Astrocyte (in vitro differentiated cells and primary cell): ENCODE data around the gene MYO15A. TPM values are rescaled to one million over a fixed set of nuclear protein-coding genes. Genes with fewer than 3 reads are reported as not detected.

Experiments
- DNase-seq: peaks from one replicate; pipeline ENCODE4 v3.0.0-alpha.2; 2010; ENCODE audit warnings: low read depth
- FAIRE-seq: peaks from 2 replicates; lab custom pipeline; 2011; peaks lifted over from hg19 to GRCh38; lab: Jason Lieb, UNC
- H2AFZ ChIP-seq: 2 replicates; pipeline ENCODE4 v1.6.0; 2012; ENCODE audit warnings: low read depth, low read length, inconsistent platforms
- H3K27ac ChIP-seq: 2 replicates; pipeline ENCODE4 v1.5.1; 2011; ENCODE audit warnings: low read depth, low read length, inconsistent platforms
- H3K27me3 ChIP-seq: 2 replicates; pipeline ENCODE4 v1.6.0; 2011; ENCODE audit warnings: low read length, inconsistent platforms; ENCODE audit not compliant: insufficient read depth
- H3K36me3 ChIP-seq: 2 replicates; pipeline ENCODE4 v1.5.1; 2011; ENCODE audit warnings: low read length, inconsistent platforms; ENCODE audit not compliant: insufficient read depth
- H3K4me1 ChIP-seq: 2 replicates; pipeline ENCODE4 v1.5.1; 2011; ENCODE audit warnings: low read length, inconsistent platforms; ENCODE audit not compliant: insufficient read depth
- H3K4me2 ChIP-seq: 2 replicates; pipeline ENCODE4 v1.6.0; 2012; ENCODE audit warnings: low read length, inconsistent platforms
- H3K4me3 ChIP-seq: 2 replicates; pipeline ENCODE4 v1.5.1; 2011; ENCODE audit warnings: low read depth, mild to moderate bottlenecking, low read length, inconsistent platforms; ENCODE audit not compliant: insufficient read depth
- H3K79me2 ChIP-seq: 2 replicates; pipeline ENCODE4 v1.6.0; 2012; ENCODE audit warnings: mild to moderate bottlenecking, low read length, inconsistent platforms; ENCODE audit not compliant: insufficient read depth
- H3K9ac ChIP-seq: 2 replicates; pipeline ENCODE4 v1.6.0; 2012; ENCODE audit warnings: mild to moderate bottlenecking, low read length, inconsistent platforms
- H3K9me3 ChIP-seq: 2 replicates; pipeline ENCODE4 v1.5.1; 2012; ENCODE audit warnings: low read depth, mild to moderate bottlenecking, low read length, inconsistent platforms; ENCODE audit not compliant: insufficient read depth
- H4K20me1 ChIP-seq: 2 replicates; pipeline ENCODE4 v1.6.0; 2012; ENCODE audit warnings: low read length, inconsistent platforms; ENCODE audit not compliant: insufficient read depth
- H3K27ac Mint-ChIP-seq: one replicate; pipeline ENCODE4 v1.8.0; 2021; ENCODE audit warnings: mild to moderate bottlenecking, mixed read lengths; ENCODE audit not compliant: unreplicated experiment
- H3K27me3 Mint-ChIP-seq: one replicate; pipeline ENCODE4 v1.8.0; 2021; ENCODE audit warnings: low read depth, mixed read lengths; ENCODE audit not compliant: unreplicated experiment
- H3K36me3 Mint-ChIP-seq: one replicate; pipeline ENCODE4 v1.8.0; 2021; ENCODE audit warnings: low read depth, mixed read lengths; ENCODE audit not compliant: unreplicated experiment
- H3K4me1 Mint-ChIP-seq: one replicate; pipeline ENCODE4 v1.8.0; 2021; ENCODE audit warnings: low read depth, mixed read lengths; ENCODE audit not compliant: unreplicated experiment
- H3K4me3 Mint-ChIP-seq: one replicate; pipeline ENCODE4 v1.8.0; 2021; ENCODE audit warnings: mild to moderate bottlenecking, moderate library complexity, mixed read lengths; ENCODE audit not compliant: unreplicated experiment
- H3K9me3 Mint-ChIP-seq: one replicate; pipeline ENCODE4 v1.8.0; 2021; ENCODE audit warnings: mild to moderate bottlenecking, mixed read lengths; ENCODE audit not compliant: unreplicated experiment
- EZH2 ChIP-seq: IDR thresholded peaks from 2 replicates; pipeline ENCODE4 v1.6.1; 2012; ENCODE audit warnings: mild to moderate bottlenecking, low read length, inconsistent platforms; ENCODE audit not compliant: insufficient read depth
- total RNA-seq: library from RNA; stranded (reverse); gene quantifications from 2 replicates; pipeline ENCODE4 v1.2.1, GENCODE V29; 2021
- TF ChIP-seq, protein P1 (sequence below): IDR thresholded peaks from 2 replicates; pipeline ENCODE4 v1.5.1; 2011; ENCODE audit warnings: low read depth, mild to moderate bottlenecking, inconsistent platforms, low read length, moderate library complexity; ENCODE audit not compliant: insufficient read depth

MYO15A gene
- total RNA-seq, 1 donor from 2014 or later: 0.32 TPM

DNA sequence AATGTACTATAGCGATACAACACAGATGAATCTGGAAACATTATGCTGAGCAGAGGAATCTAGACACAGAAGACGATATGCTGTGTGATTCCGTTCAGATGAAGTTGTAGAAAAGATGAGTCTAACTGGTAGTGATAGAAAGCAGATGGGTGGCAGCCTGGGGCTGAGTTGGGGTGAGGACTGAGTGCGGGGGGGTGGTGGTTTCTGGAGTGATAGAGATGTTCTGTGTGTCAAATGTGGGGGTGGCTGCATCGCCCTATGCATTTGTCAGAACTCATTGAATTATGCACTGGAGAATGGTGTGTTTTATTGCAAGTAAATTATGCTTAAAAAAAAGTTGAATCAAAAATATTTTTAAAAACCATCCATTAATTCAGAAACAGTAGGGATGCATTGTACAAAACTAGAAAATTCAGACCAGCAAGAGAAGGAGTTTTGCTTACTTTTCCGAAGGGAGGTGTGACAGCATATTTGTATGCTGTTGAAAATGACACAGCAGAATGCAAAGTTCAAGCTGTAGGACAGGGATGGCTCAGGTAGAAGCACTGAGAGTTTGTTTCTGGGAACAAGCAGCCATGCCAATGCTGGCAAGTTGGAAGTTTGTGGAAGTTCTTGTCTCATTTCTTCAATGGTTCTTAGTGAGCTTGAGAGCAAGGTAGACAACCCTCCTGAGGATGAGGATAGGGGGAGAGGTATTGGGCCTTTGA lies 33.8 kb upstream of the MYO15A start:
- Mint-ChIP-seq H3K9me3 (peaks cover 3% of the 10 kb centered on the region), H3K4me1 (peaks cover 4% of the 10 kb centered on the region), H3K36me3 (no peaks in the 10 kb centered on the region), H3K4me3 (no peak overlapping the region), H3K27ac (no peak overlapping the region), H3K27me3 (peaks cover 12% of the 10 kb centered on the region)
- Histone ChIP-seq H3K4me1 (peaks cover 4% of the 10 kb centered on the region), H3K4me3 (no peak overlapping the region), H3K9me3 (no peaks in the 10 kb centered on the region), H3K27ac (no peak overlapping the region), H4K20me1 (no peaks in the 10 kb centered on the region), H3K27me3 (peaks cover 5% of the 10 kb centered on the region), H3K4me2 (no peak overlapping the region), H2AFZ (no peak overlapping the region), H3K79me2 (no peaks in the 10 kb centered on the region), H3K36me3 (no peaks in the 10 kb centered on the region), H3K9ac (no peak overlapping the region)
- TF ChIP-seq, protein P1, sequence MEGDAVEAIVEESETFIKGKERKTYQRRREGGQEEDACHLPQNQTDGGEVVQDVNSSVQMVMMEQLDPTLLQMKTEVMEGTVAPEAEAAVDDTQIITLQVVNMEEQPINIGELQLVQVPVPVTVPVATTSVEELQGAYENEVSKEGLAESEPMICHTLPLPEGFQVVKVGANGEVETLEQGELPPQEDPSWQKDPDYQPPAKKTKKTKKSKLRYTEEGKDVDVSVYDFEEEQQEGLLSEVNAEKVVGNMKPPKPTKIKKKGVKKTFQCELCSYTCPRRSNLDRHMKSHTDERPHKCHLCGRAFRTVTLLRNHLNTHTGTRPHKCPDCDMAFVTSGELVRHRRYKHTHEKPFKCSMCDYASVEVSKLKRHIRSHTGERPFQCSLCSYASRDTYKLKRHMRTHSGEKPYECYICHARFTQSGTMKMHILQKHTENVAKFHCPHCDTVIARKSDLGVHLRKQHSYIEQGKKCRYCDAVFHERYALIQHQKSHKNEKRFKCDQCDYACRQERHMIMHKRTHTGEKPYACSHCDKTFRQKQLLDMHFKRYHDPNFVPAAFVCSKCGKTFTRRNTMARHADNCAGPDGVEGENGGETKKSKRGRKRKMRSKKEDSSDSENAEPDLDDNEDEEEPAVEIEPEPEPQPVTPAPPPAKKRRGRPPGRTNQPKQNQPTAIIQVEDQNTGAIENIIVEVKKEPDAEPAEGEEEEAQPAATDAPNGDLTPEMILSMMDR: no peak
- TF ChIP-seq EZH2: no peak
- FAIRE-seq (no peak), DNase-seq (no peak)

DNA sequence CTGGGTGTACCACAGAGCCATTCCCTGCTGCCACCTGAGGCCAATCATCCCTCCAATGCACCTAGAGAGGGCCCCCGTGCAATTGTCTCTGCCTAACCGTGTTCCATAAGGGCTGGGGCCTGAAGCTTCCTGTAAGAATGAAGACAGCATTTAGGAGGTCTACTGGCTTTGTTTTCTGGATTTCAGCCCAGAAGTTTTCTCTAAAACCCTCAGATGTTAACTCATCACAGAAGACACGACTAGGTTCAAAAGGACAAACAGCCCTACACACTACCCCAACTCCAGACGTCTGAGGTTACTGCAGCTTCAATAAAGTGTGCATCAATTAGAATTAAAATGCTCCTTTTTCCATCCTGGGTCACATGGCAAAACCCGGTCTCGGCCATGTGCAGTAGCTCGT lies 31.6 kb upstream of the MYO15A start:
- H3K36me3 Mint-ChIP-seq: no peaks in the 10 kb centered on the region
- peaks cover 12% of the 10 kb centered on the region for H3K27me3 Mint-ChIP-seq
- FAIRE-seq (no peak), DNase-seq (no peak)
- Histone ChIP-seq H3K36me3 (no peaks in the 10 kb centered on the region), H4K20me1 (no peaks in the 10 kb centered on the region), H3K9me3 (no peaks in the 10 kb centered on the region), H3K27me3 (peaks cover 5% of the 10 kb centered on the region), H3K4me3 (no peak overlapping the region), H3K4me1 (no peaks in the 10 kb centered on the region), H3K9ac (no peak overlapping the region), H3K79me2 (no peaks in the 10 kb centered on the region), H3K27ac (no peak overlapping the region), H2AFZ (no peak overlapping the region), H3K4me2 (no peak overlapping the region)
- TF ChIP-seq EZH2: no peak
- TF ChIP-seq, protein P1: no peak
- H3K9me3 Mint-ChIP-seq: peaks cover 3% of the 10 kb centered on the region
- H3K27ac Mint-ChIP-seq: no peak overlapping the region
- H3K4me3 Mint-ChIP-seq: no peak overlapping the region
- H3K4me1 Mint-ChIP-seq: no peaks in the 10 kb centered on the region

DNA sequence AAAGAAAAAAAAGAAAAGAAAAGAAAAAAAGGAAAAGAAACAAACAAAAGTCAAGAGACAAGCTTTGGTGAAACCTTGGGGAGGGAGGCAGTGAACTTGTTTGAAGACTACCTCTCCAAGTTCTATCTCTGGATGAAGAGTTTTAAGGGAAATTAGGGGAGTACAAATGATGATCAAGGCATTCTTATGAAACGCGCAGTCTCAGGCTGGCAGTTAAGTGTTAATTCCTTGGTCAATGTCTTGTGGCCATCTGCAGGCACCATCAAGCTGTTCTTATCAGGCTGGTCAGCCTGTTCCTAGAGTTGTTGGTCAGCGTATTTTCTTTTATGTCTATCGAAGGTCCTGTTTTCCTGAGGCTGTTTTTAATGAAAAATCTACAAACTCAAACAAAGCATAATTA lies 29.0 kb upstream of the MYO15A start:
- Mint-ChIP-seq H3K9me3 (peaks cover 3% of the 10 kb centered on the region), H3K36me3 (no peaks in the 10 kb centered on the region), H3K4me1 (no peaks in the 10 kb centered on the region), H3K27me3 (peaks cover 12% of the 10 kb centered on the region), H3K4me3 (no peak overlapping the region), H3K27ac (no peak overlapping the region)
- Histone ChIP-seq H3K4me3 (no peak overlapping the region), H3K36me3 (no peaks in the 10 kb centered on the region), H3K27me3 (peaks cover 5% of the 10 kb centered on the region), H2AFZ (no peak overlapping the region), H3K27ac (no peak overlapping the region), H3K79me2 (no peaks in the 10 kb centered on the region), H3K4me1 (no peaks in the 10 kb centered on the region), H3K9ac (no peak overlapping the region), H4K20me1 (no peaks in the 10 kb centered on the region), H3K9me3 (no peaks in the 10 kb centered on the region), H3K4me2 (no peak overlapping the region)
- DNase-seq (no peak), FAIRE-seq (no peak)
- TF ChIP-seq, protein P1: no peak
- no peak for TF ChIP-seq EZH2
